Renal cortical epithelial cell (primary cell): Measurements from ENCODE around the gene RAB8B. TPM values are rescaled to one million over a fixed set of nuclear protein-coding genes. Genes with fewer than 3 reads are reported as not detected.
"Not testable (repeated sequence)": the region's sequence is repeated elsewhere in the genome, so short reads cannot be mapped to it uniquely, and the experiment has no call there.

ENCODE experiments used
- DNase-seq: peaks from one replicate; pipeline ENCODE4 v3.0.0-alpha.2; 2011; ENCODE audit warnings: low read depth
- total RNA-seq: library from RNA; depleted of rRNA; stranded (reverse); fragments of >200 nt; gene quantifications from 2 replicates; pipeline ENCODE4 v1.2.3, GENCODE V29; 2014

The RAB8B gene
- total RNA-seq, 1 donor from 2014 or later: 54.8 TPM

DNA sequence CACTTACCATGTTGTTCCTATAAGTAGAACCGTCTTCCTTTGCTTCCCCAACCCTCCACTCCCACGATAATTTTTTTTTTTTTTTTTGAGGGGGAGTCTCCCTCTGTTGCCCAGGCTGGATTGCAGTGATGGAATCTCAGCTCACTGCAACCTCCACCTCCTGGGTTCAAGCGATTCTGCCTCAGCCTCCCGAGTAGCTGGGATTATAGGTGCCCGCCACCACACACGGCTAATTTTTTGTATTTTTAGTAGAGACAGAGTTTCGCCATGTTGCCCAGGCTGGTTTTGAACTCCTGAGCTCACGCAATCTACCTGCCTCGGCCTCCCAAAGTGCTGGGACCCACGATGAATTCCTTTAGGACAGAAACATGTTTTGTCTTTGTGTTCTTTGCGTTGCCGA, 19.4 kb downstream of the RAB8B start:
- DNase-seq: not testable (repeated sequence)

DNA sequence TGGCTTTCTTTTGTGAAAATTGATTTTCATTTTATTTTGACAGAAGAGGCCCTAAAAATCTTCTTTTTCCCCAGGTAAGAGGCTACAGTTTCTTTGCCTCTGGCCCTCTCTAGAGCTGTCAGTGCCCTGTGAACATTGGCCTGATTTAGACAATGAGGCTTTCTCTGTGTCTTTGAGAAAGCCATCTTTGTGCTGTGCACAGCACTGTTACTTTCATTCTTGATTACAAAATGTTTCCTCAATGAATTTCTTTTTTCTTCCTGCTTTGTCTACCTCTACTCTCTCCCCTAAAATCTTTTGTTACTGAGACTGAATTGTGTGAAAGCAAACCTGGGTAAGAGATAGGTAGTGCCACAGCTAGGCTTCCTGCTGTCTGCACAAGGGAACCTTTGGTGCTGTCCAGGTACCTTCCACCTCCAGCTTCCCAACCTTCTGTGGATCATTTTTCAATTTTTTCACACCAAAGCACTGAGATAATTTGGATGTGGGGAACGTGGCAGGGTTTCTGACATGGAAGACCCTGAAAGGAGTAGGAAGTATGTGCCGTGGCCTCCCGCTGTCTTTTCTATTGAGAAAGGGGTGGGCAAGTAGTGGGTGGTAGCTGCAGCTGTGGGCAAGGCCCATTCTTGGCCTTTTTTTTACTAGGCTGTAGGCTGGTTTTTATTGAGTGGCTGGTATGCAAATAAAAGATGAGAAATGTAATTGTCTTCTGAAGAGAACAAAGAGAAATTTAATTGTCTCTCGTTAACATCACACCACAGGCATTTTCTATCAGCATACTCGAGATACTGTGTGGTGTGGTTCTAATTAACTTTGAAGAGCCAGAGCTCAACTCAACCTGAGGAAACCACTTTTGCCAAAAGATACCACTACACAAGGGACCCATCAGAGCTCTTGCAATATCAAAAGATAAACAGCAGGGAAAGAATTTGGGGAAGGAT, 21.0 kb downstream of the RAB8B start:
- DNase-seq: no peak

DNA sequence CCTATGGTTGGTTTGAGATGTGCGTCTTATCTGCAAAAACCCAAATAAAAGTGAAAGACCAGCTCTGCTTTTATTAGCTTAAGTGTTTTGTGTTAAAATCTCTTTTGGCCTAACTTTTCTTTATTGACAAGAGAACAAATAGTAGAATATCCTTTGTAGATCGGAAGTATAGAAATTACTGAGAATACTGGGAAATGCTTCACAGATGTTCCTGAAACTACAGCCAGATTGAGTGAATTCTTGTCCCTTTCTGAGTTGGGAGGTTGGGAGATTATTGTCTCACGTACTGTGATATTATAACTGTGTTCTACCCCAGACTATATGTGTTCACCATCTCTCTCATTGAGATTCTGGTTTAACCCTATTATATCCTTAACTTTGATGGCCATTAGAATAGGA, 21.7 kb downstream of the RAB8B start:
- DNase-seq: no peak

DNA sequence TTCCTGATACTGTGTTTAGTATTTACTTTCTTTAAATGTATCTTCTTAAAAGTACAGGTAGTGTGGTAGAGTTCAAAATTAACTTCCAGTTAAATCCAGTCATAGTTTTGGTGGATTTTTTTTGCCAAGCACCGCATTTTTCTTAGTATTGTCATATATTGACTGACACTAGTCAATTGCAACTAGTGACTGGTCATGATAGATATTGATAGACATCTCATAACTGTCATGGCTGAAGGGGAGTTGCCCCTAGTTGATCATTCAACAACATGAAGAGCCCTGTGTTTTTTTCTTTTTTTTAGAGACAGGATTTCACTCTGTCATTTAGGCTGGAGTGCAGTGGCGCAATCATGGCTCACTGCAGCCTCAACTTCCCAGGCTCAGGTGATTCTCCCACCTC, 22.1 kb downstream of the RAB8B start:
- DNase-seq: no peak

DNA sequence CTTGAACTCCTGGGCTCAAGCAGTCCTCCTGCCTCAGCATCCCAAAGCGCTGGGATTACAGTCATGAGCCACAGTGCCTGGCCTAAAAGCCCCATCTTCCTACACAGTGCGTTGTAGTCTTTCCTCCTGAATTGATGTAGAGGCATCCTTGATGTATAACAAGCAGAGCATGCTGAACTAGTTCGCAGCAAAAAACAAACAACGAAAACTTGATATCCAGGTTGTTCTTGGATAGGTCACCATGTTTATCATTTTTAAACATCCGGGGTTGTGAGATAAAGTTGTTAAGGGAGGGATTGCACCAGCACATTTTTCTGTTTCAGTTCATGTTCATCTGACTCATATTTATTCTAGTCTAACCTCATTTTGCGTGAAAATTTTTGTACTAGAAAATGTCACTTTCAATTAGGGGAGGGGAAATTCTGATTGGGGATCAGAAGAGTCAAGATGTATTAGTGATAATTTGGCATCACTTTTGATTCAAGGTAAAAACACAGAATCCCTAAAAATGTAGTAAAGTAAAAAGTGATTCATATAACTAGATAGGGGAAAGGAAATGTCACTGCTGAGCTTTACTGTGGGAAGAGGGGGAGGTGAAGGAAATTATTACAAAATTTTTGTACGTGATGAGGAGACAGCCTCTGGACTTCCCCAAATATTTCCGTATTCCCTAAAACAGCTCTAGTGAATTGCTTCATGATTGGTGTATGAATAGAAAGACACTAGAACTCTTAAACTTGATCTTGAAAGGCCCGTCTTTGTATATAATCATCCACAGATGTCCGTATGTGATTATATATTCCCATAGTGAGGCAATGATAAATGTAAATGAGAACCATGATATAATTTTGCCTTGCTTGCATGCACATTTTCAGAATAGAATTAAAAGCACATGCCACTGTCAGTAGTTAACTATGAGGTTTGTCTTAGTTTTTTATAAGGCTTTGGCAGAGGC, 22.9 kb downstream of the RAB8B start:
- no peak for DNase-seq

DNA sequence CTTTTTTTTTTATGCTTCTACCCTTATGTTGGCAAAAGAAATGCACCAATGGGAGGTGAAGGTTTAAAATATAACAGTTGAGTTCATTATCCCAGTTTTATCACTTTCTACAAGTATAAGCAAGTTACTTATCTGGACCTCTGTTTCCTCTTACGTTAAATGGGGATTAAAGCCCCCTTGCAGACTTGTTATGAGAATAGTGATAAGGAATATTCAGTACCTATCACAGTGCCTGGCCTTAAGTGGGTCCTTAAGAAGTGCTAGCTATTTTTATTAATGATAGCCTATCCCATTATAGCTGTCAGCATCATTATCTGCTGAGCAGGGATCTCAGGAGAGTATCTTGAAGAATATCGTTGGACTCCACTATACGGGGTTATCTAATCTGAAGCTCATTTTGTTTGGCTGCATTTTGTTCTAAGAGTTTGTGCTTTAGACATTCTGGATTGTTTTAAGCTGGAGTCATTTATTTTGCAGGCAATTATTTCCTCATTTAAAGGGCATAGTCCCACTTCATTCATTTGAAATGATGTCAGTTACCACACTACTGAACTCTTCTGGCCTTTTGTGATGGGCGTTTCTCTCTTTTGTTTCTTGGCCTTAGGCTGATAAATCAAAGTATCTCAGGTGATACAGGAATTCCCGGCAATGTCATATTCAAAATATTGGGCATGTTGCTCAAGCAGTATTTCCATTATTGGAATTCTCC, 28.8 kb downstream of the RAB8B start:
- peak; percentile 92 for DNase-seq

DNA sequence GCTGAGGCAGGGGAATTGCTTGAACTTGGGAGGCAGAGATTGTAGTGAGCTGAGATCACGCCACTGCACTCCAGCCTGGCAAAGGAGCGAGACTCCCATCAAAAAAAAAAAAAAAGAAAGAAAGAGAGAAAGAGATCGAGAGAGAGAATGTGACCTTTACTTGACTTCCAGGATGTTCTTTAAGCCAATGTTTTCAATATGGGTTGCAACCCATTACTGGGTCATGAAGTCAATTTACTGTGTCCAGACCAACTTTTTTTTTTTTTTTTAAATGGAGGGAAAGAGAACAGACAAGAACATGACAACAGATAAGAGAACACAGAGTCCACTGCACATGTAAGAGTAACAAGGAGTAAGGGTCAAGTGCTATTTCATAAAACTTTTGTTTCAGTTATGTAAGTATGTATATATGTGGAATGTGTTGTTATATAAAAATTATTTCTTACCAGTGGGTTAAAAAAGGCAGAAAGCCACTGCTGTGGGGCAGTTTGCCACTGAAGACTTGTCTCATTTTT, 29.8 kb downstream of the RAB8B start:
- no peak for DNase-seq

DNA sequence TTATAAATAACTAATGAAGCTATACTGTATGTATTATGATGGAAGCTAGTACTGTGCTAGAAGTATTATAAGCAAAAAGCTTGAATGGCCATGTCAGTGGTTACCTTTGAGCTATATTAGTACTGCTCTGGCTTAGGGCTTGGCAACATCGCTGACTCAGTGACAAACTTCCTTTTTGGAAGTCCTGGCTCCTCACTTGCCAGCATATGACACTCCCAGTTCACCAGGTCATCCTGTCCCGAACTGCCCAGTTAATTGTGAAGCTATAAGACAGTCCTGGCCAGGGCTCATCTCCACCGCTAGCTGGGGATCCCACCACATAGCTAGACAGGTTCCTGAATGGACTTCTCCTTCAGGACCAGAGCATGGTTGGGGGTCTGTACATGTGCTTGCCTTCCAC, 31.9 kb downstream of the RAB8B start:
- peak; percentile 26 for DNase-seq

DNA sequence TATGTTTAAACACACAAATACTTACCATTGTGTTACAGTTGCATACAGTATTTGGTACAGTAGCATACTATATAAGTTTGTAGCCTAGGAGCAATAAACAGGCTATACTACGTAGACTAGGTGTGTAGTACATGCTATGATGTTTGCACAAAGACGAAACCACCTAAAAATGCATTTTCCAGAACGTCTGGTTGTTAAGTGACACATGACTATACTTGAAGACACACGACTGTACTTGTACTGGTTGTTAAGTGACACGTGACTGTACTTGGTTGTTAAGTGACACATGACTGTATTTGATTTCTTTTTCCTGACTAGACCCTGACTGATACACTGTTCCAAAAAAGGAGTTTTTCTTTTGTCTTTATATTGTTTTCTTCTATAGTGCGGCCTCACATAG, 34.1 kb downstream of the RAB8B start:
- no peak for DNase-seq

DNA sequence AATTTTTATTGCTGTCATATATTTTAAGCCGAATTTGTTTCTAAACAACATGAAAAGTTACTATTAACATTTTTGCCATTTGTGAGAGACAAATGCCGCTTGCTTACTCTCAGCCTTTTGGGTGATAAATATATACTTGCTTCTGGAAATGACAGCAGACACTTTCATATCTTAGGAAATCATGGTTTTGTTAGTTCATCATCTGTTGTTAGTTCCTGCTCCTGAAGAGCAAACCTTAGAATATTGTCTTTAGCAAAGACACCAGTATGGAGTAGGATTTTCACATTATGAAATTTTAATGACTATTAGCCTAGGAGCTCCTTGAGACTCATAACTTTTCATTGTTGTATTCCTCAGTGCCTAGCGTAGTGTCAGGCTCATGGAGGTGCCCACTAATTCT, 36.0 kb downstream of the RAB8B start:
- no peak for DNase-seq

DNA sequence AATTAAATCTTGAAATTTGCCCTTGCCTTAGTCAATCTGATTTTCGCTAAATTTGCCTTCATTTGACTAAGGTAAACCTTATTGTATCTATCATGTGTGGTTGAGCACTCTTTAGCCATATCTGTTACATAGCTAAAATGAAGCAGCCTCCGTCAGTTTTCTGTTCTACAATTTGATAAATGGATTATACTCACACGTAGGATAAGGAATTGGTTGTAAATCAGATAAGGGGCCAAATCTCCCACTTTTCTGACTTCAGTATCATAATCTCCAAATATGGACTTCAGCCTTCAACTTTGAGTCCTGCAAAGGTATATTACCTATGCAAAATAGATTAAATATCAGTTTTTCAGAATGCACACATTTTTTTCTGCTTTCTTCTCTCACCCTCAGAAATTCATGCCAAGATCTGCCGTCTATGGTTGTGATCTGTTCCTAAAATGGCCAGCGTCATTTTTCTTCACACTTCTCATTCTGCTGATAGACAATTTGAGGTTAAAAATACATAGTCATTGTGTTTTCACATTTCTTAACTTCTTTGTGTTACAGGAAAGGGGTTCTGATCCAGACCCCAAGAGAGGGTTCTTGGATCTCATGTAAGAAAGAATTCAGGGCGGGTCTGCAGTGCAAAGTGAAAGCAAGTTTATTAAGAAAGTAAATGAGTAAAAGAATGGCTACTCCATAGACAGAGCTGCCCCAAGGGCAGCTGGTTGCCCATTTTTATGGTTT, 36.9 kb downstream of the RAB8B start:
- DNase-seq: no peak

DNA sequence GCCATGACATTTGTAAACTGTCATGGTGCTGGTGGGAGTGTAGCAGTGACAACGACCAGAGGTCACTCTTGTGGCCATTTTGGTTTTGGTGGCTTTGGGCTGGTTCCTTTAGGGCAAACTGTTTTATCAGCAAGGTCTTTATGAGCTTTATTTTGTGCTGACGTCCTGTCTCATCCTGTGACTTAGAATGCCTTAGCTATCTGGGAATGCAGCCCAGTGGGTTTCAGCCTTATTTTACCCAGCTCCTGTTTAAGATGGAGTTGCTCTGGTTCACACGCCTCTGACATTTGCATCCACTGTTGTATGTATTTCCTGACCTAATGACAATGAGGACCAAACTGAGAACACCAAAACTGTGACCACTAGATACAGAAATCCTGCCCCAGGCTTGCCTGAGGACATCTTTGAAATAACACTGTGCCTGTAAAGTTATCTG, 37.6 kb downstream of the RAB8B start:
- no peak for DNase-seq

DNA sequence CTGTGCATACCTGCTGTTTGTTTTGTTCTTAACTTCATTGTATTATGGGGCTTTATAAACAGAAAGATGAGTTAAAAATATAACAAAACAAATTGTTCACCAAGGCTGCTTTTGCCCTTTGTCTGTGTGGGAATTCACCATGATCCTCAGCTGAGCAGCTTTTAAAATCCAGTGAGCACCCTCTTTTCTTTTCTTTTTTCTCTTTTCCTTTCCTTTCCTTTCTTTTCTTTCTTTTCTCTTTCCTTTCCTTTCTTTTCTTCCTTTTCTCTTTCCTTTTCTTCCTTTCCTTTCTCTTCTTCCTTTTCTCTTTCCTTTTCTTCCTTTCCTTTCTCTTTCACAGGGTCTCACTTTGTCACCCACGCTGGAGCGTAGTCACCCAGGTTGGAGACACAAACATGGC, 38.3 kb downstream of the RAB8B start:
- DNase-seq: no peak

DNA sequence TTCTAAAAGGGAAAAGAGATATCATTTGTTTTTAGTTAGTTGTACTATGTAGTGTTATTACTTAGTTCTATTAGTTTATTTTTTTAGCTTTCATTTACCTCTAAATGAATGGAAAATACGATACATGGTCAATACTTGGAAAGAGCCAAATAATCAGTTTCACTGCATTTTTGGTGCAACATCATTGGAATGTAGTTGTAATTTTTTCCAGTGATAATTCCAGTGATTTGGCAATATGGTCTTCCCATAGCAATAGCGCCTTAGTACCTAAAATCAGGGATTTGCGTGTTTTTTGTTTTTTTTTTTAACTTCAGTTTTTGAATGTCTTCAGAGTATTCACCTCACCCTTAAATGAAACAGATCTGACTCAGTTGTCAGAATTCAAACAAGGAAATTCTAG, 41.8 kb downstream of the RAB8B start:
- DNase-seq: no peak

DNA sequence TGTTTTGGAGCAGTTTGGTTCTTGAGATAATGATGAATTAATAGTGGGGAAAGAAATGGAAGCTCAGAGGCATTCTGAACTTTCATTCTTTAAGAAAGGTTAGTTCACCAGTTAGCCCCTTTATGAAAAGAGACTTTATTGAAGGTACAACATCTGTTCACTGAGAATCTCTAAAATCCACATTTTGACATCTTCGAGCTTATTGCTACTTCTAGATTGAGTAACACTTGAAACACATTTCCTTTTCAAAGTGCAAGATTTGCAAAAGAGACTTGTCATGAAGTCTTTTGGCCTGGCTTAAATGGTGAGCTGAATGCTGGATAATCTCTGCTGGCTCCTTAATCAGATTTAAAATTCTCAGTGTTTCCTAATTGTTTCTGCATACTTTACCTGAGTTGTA, 42.3 kb downstream of the RAB8B start:
- no peak for DNase-seq

DNA sequence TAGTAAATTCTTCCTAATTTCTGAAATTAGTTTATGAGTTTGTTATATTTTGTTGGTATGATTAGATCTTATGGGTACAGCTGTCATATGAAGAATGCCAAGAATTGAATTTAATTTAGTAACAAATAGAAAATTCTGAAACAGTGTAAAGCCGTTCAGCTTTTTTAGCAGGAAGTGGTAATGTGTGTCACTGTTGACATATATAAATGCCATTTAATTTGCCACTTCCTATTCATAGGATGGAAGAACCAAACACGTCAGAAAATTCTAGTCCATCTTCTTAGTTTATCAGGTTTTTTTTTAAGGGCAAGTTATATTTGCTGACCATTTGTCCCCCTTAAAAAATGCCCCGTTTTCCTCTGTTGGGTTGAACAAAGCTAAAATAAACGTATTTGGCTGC, 43.0 kb downstream of the RAB8B start:
- DNase-seq: no peak

DNA sequence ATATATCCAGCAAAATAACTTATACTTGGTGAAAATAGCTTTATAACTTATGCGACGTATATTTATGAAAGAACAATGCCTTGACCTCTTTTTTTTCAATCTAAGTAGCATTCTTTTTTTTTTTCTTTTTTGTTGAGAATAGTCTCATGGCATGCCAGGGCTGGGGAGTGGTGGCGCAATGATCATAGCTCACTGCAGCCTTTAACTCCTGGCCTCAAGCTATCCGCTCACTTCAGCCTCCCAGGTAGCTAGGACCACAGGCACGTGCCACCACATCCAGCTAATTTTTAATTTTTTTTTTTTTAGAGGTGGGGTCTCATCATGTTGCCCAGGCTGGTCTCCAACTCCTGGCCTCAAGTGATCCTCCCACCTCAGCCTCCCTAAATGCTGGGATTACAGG, 43.5 kb downstream of the RAB8B start:
- DNase-seq: no peak

DNA sequence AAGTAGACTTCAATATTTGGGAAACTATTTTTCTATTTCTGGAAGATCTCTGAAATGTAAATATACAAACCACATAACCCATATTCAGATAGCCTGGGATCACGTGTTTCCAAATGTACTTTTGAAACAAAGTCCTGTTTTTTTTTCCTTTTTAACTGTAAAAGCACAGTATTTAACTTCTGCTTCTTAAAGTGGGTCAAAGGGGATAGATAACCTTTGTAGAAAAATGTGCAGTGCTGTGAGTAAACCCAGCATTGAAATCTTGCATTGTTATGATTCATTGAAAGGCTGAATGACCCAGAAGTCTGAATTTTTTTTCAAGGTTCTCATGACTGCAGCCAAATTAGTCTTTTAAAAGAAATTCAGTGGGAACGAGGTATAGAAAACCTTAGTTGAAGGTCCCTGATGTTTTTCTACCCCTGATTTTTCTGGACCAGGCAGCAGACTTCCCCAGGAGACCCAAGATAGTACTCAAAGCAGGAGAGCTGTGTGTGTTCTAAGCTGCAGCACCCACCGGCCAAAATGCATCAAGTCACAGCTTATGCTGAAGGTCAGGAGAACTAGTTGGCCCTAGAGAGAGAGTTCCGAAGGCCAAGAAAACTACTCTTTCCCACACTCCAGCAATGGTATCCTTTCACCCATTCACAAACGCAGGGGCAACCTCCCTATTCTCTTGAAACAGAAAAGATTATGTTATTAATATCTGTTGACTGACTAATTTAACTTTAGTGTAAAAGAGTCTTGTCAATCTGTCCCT, 44.4 kb downstream of the RAB8B start:
- DNase-seq: peak; percentile 66

DNA sequence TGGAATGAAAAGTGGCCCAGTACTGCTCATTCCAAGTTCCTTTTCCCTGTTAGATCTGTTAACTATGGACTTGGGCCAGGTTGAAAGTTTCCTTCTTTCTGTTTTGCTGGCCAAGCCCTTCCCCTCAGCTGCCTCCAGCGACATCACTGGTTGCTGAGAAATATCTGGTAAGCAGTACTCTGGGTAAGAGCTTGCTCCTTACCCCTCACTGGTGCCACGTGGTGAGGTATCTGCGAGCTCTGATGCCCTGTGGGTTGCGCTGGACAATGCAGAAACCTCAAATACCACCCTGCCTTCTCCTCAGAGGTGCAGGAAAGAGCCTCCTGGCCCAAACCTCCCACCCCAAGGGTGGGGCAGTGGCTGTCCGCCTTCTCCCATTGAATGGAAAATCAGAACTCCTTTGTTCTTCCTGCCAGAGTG, 45.1 kb downstream of the RAB8B start:
- peak; percentile 49 for DNase-seq

DNA sequence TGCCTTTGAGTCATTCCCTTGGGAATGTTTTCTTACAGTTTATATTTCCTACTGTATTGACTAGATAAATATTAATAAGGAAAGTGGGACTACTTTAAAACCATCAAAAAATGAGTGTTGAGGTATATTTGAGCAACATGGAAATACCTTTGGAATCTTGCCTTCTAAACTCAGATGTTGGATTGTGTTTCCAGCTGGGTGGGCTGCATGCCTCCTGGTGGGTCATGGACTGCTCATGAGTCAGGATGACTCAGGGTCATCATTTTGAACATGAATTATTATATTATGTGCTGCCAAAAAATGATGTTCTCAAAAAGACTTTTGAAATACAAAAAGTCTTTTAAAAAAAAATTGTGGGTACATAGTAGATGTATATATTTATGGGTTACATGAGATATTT, 46.9 kb downstream of the RAB8B start:
- no peak for DNase-seq
